Suprapubic skin (tissue), 4 donors: ENCODE data around the gene COL23A1. TPM values are rescaled to one million over a fixed set of nuclear protein-coding genes. Genes with fewer than 3 reads are reported as not detected.

ENCODE experiments used
- DNase-seq, 2 donors: peaks; one replicate each; pipeline ENCODE4 v3.0.0-alpha.2; 2019; ENCODE audit warnings: low spot score in 2 of 2
- H3K27ac ChIP-seq: fragments of 200-600 bp; sonication (generic); one replicate; pipeline ENCODE4 v1.5.1; 2019
- H3K27me3 ChIP-seq: fragments of 200-600 bp; sonication (generic); one replicate; pipeline ENCODE4 v1.5.1; 2019
- H3K36me3 ChIP-seq: fragments of 200-600 bp; sonication (generic); one replicate; pipeline ENCODE4 v1.5.1; 2019
- H3K4me1 ChIP-seq: fragments of 200-600 bp; sonication (generic); one replicate; pipeline ENCODE4 v1.5.1; 2019
- H3K4me3 ChIP-seq: fragments of 200-600 bp; sonication (generic); one replicate; pipeline ENCODE4 v1.5.1; 2019; ENCODE audit warnings: mild to moderate bottlenecking
- H3K9me3 ChIP-seq: fragments of 200-600 bp; sonication (generic); one replicate; pipeline ENCODE4 v1.5.1; 2019
- EP300 ChIP-seq: sonication (generic); formaldehyde crosslinking; IDR thresholded peaks from one replicate; pipeline ENCODE4 v1.6.1; 2017; ENCODE audit warnings: antibody characterized with exemption
- POLR2A ChIP-seq, 2 donors: fragments of 450-650 bp; IDR thresholded peaks; one replicate each; pipeline ENCODE4 v1.6.1; 2017; ENCODE audit warnings: antibody characterized with exemption in 2 of 2, mild to moderate bottlenecking in 2 of 2, moderate library complexity in 2 of 2
- POLR2AphosphoS5 ChIP-seq, 3 donors: sonication (generic); formaldehyde crosslinking; IDR thresholded peaks; one replicate each; pipeline ENCODE4 v1.6.1; 2017; ENCODE audit warnings: antibody characterized with exemption in 3 of 3
- WGBS: methylation state at CpG from one replicate; pipeline ENCODE4 v1.1.5; 2018; 5-methylcytosine and 5-hydroxymethylcytosine counted together
- total RNA-seq, 4 donors: library from RNA; depleted of rRNA; stranded (reverse); fragments of >200 nt; gene quantifications; one replicate each; pipeline ENCODE4 v1.1.0, GENCODE V29; 2016
- TF ChIP-seq, protein P1 (sequence below), 2 donors: fragments of 200-600 bp in 1 of 2; fragments of 450-650 bp in 1 of 2; sonication (generic) in 1 of 2; IDR thresholded peaks; one replicate each; pipeline ENCODE4 v1.5.1; 2016 to 2019; ENCODE audit warnings: antibody characterized with exemption in 2 of 2, mild to moderate bottlenecking in 1 of 2, moderate library complexity in 1 of 2

COL23A1 gene
- total RNA-seq, 4 donors from 2014 or later, result 1.6 to 4.4 (median 3.4) TPM

DNA sequence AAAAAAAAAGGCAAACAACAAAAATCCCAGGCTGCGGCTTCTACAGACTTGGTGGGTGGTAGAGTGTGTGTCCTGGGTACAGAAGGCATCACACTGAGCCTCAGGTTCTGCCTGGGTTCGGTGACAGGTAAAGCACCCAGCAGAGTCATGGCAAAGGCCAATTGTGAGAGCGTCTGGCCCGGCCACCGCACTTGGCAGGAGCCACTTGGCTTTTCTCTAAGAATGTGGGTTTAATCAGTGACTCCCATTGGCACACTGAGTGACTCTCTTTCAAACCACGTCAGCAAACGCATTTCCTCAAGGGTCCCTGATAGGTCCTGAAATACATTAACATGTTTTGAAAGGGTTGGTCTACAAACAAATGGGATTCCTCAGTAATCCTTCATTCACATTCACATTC lies 17.0 kb downstream of the COL23A1 start:
- no peaks in the 10 kb centered on the region for H3K9me3 ChIP-seq
- H3K36me3 ChIP-seq, result no peaks in the 10 kb centered on the region
- peaks cover 28% of the 10 kb centered on the region for H3K27me3 ChIP-seq
- H3K4me1 ChIP-seq, result peaks cover 7% of the 10 kb centered on the region
- H3K4me3 ChIP-seq, result no peak overlapping the region
- WGBS, result 78% methylated on average over 7 of the region's 7 CpGs
- no peak for DNase-seq
- TF ChIP-seq EP300 (no peak), POLR2A (IDR thresholded peaks at IDR 0.05) (no peak), POLR2AphosphoS5 (IDR thresholded peaks at IDR 0.05) (no peak)
- TF ChIP-seq, protein P1, sequence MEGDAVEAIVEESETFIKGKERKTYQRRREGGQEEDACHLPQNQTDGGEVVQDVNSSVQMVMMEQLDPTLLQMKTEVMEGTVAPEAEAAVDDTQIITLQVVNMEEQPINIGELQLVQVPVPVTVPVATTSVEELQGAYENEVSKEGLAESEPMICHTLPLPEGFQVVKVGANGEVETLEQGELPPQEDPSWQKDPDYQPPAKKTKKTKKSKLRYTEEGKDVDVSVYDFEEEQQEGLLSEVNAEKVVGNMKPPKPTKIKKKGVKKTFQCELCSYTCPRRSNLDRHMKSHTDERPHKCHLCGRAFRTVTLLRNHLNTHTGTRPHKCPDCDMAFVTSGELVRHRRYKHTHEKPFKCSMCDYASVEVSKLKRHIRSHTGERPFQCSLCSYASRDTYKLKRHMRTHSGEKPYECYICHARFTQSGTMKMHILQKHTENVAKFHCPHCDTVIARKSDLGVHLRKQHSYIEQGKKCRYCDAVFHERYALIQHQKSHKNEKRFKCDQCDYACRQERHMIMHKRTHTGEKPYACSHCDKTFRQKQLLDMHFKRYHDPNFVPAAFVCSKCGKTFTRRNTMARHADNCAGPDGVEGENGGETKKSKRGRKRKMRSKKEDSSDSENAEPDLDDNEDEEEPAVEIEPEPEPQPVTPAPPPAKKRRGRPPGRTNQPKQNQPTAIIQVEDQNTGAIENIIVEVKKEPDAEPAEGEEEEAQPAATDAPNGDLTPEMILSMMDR (IDR thresholded peaks at IDR 0.05), result no peak
- H3K27ac ChIP-seq, result no peak overlapping the region

GRCh38 chr5:178572617-178573016 lies 17.6 kb downstream of the COL23A1 start:
- H3K4me1 ChIP-seq, result peaks cover 7% of the 10 kb centered on the region
- H3K27ac ChIP-seq, result no peak overlapping the region
- H3K36me3 ChIP-seq, result no peaks in the 10 kb centered on the region
- peaks cover 24% of the 10 kb centered on the region for H3K27me3 ChIP-seq
- TF ChIP-seq POLR2AphosphoS5 (IDR thresholded peaks at IDR 0.05), result no peak
- TF ChIP-seq, protein P1 (IDR thresholded peaks at IDR 0.05), result no peak
- TF ChIP-seq EP300, result no peak
- H3K9me3 ChIP-seq, result no peaks in the 10 kb centered on the region
- DNase-seq, result no peak
- WGBS, result 95% methylated on average over 4 of the region's 4 CpGs
- no peak overlapping the region for H3K4me3 ChIP-seq

DNA sequence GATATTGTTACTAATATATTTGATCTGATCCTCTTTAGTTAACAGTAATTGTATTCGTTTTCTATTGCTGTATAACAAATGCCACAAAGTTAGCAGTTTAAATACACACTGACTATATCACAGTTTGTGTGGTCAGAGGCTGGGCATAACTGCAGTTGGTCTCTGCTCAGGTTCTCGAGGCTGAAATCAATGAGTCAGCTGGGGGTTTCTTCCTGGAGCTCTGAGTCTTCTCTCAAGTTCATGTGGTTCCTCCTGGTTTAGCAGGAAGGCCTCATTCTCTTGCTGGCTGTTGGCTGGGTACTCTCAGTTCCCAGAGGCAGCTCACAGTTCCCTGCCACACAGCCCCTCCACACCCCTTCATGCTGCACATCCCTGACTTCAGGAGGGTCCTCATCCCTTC lies 20.7 kb downstream of the COL23A1 start:
- no peaks in the 10 kb centered on the region for H3K9me3 ChIP-seq
- no peaks in the 10 kb centered on the region for H3K4me1 ChIP-seq
- DNase-seq, result no peak
- TF ChIP-seq EP300 (no peak), POLR2AphosphoS5 (IDR thresholded peaks at IDR 0.05) (no peak), POLR2A (IDR thresholded peaks at IDR 0.05) (no peak)
- TF ChIP-seq, protein P1 (IDR thresholded peaks at IDR 0.05), result no peak
- H3K36me3 ChIP-seq, result no peaks in the 10 kb centered on the region
- no peak overlapping the region for H3K4me3 ChIP-seq
- WGBS, result 78% methylated on average over 2 of the region's 2 CpGs
- no peak overlapping the region for H3K27ac ChIP-seq
- H3K27me3 ChIP-seq, result no peaks in the 10 kb centered on the region

DNA sequence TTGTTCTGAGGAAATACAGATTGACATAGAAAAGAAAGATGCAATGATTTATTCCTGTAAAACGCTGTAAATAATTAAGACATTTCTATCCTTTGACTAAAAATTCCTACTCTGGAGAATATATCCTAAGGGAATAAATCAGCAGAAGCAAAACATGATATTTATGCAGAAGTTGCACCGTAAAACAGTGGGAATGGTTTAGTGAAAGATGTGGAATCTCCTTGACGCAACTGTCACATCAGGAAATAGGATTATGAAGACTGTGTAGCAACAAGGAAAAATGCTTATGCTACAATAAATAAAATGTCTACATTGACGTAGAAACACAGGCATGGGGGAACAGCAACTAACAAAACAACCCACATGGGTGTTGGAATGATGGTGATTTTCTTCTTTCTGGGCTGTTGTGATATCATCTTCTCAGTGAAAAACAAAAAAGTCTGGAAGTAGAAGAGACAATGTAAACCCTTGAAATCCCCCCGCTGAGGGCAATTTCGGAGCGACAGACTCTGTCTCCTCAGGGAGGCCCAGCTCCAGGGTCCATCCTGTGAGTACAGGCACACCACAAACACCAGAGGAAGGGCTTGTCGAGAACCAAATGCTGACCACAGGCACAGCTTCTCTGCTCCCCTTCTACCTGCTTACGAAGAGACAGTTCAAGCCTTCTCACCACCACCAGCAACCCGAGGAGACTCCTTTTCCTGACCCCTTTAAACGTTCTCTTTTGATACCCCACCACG lies 25.2 kb downstream of the COL23A1 start:
- Histone ChIP-seq H3K4me3 (no peak overlapping the region), H3K27me3 (no peaks in the 10 kb centered on the region), H3K27ac (no peak overlapping the region), H3K36me3 (no peaks in the 10 kb centered on the region), H3K4me1 (no peaks in the 10 kb centered on the region), H3K9me3 (no peaks in the 10 kb centered on the region)
- 63% methylated on average over 12 of the region's 12 CpGs for WGBS
- TF ChIP-seq POLR2A (IDR thresholded peaks at IDR 0.05) (no peak), POLR2AphosphoS5 (IDR thresholded peaks at IDR 0.05) (no peak), EP300 (no peak)
- TF ChIP-seq, protein P1 (IDR thresholded peaks at IDR 0.05), result no peak
- no peak for DNase-seq

DNA sequence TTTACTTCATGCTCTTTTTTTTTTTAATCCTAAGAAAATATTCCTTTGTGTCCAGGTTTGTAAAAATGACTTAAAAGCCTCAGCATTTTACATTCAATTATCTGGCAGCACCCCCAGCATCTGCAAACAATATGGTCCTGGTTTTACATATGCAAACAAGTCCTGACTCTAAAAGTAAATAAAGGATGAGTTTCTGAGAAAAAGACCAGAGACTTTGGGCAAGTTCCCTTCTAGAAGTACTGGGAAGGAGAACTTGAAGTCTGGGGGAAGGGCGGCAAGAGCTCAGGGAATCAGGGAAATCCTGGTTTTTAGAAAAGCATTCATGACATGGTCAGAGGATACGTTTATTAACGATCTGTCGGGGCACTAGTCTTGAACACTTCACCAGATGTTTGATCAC lies 25.8 kb downstream of the COL23A1 start:
- H3K4me1 ChIP-seq, result no peaks in the 10 kb centered on the region
- 25% methylated on average over 4 of the region's 4 CpGs for WGBS

More for the DNA sequence above, 25.8 kb downstream of the COL23A1 start:
- H3K4me3 ChIP-seq, result no peak overlapping the region
- H3K27me3 ChIP-seq, result no peaks in the 10 kb centered on the region
- H3K36me3 ChIP-seq, result no peaks in the 10 kb centered on the region
- H3K27ac ChIP-seq, result no peak overlapping the region
- H3K9me3 ChIP-seq, result no peaks in the 10 kb centered on the region
- no peak for DNase-seq
- TF ChIP-seq, protein P1 (IDR thresholded peaks at IDR 0.05), result no peak
- TF ChIP-seq EP300 (no peak), POLR2A (IDR thresholded peaks at IDR 0.05) (no peak), POLR2AphosphoS5 (IDR thresholded peaks at IDR 0.05) (no peak)
